ENCODE measurements around the gene MISP. TPM values are rescaled to one million over a fixed set of nuclear protein-coding genes. Genes with fewer than 3 reads are reported as not detected.

MISP gene
- total RNA-seq, 2 donors from 2014 or later = 0.96 to 1.5 TPM

- no peaks in the 10 kb centered on the region for H3K9me3 ChIP-seq
- no peaks in the 10 kb centered on the region for H3K36me3 ChIP-seq
- DNase-seq (ENCODE audit: low spot score) = no peak
- no peak for TF ChIP-seq CTCF (IDR thresholded peaks at IDR 0.05)
- peaks cover 0 to 14% of the 10 kb centered on the region in 2 donors for H3K4me1 ChIP-seq
- no peaks in the 10 kb centered on the region for H3K27me3 ChIP-seq
- H3K4me3 ChIP-seq = peak overlapping the region; percentile 25 to 44
- H3K27ac ChIP-seq = peak overlapping the region in 1 of 2 donors; percentile 53
Observed at GRCh38 chr19:781800-782184, 30.9 kb downstream of the MISP start.

- no peak for TF ChIP-seq CTCF (IDR thresholded peaks at IDR 0.05)
- H3K4me3 ChIP-seq = peak overlapping the region; percentile 25 to 44
- no peaks in the 10 kb centered on the region for H3K9me3 ChIP-seq
- peaks cover 0 to 14% of the 10 kb centered on the region in 2 donors for H3K4me1 ChIP-seq
- DNase-seq (ENCODE audit: low spot score) = no peak
- H3K36me3 ChIP-seq = no peaks in the 10 kb centered on the region
- peak overlapping the region in 1 of 2 donors; percentile 53 for H3K27ac ChIP-seq
- no peaks in the 10 kb centered on the region for H3K27me3 ChIP-seq
Observed at GRCh38 chr19:782185-782877, 31.4 kb downstream of the MISP start.

GRCh38 chr19:782878-783668 lies 32.2 kb downstream of the MISP start:
- H3K27me3 ChIP-seq = no peaks in the 10 kb centered on the region
- DNase-seq (ENCODE audit: low spot score) = no peak
- peak overlapping the region in 1 of 2 donors; percentile 44 for H3K4me3 ChIP-seq
- H3K4me1 ChIP-seq = peaks cover 0 to 20% of the 10 kb centered on the region in 2 donors
- peak overlapping the region in 1 of 2 donors; percentile 37 for H3K27ac ChIP-seq
- H3K9me3 ChIP-seq = no peaks in the 10 kb centered on the region
- TF ChIP-seq CTCF (IDR thresholded peaks at IDR 0.05) = no peak
- H3K36me3 ChIP-seq = no peaks in the 10 kb centered on the region

- H3K9me3 ChIP-seq = no peaks in the 10 kb centered on the region
- H3K27ac ChIP-seq = peak overlapping the region in 1 of 2 donors; percentile 10
- H3K27me3 ChIP-seq = no peaks in the 10 kb centered on the region
- peaks cover 0 to 35% of the 10 kb centered on the region in 2 donors for H3K4me1 ChIP-seq
- H3K36me3 ChIP-seq = no peaks in the 10 kb centered on the region
- no peak overlapping the region for H3K4me3 ChIP-seq
- TF ChIP-seq CTCF (IDR thresholded peaks at IDR 0.05) = no peak
- no peak for DNase-seq (ENCODE audit: low spot score)
Observed at GRCh38 chr19:784541-784940, 33.6 kb downstream of the MISP start.

- H3K4me1 ChIP-seq = peaks cover 0 to 54% of the 10 kb centered on the region in 2 donors
Observed at GRCh38 chr19:787536-787935, 36.6 kb downstream of the MISP start.

More at GRCh38 chr19:787536-787935, 36.6 kb downstream of the MISP start:
- Histone ChIP-seq H3K27me3 (no peaks in the 10 kb centered on the region), H3K9me3 (no peaks in the 10 kb centered on the region), H3K4me3 (no peak overlapping the region), H3K27ac (no peak overlapping the region), H3K36me3 (no peaks in the 10 kb centered on the region)
- DNase-seq (ENCODE audit: low spot score) = no peak
- no peak for TF ChIP-seq CTCF (IDR thresholded peaks at IDR 0.05)

Measured in right atrium auricular region (tissue), 2 donors.